Activated naive CD8-positive, alpha-beta T cell treated with anti-CD3 and anti-CD28 coated beads for 36 hours (primary cell): ENCODE results near the gene GNPTAB. TPM values are rescaled to one million over a fixed set of nuclear protein-coding genes. Genes with fewer than 3 reads are reported as not detected.

ENCODE experiments used
- DNase-seq: peaks from one replicate; pipeline ENCODE4 v3.0.0; 2021
- H3K27ac Mint-ChIP-seq: one replicate; pipeline ENCODE4 v1.8.0; 2022; ENCODE audit warnings: mild to moderate bottlenecking, moderate library complexity, mixed read lengths
- H3K27me3 Mint-ChIP-seq: one replicate; pipeline ENCODE4 v1.8.0; 2022; ENCODE audit warnings: mild to moderate bottlenecking, mixed read lengths
- H3K36me3 Mint-ChIP-seq: one replicate; pipeline ENCODE4 v1.8.0; 2021; ENCODE audit warnings: mild to moderate bottlenecking, mixed read lengths
- H3K4me1 Mint-ChIP-seq: one replicate; pipeline ENCODE4 v1.8.0; 2021; ENCODE audit warnings: mixed read lengths
- H3K4me3 Mint-ChIP-seq: one replicate; pipeline ENCODE4 v1.8.0; 2022; ENCODE audit warnings: mild to moderate bottlenecking, moderate library complexity, mixed read lengths
- H3K9me3 Mint-ChIP-seq: one replicate; pipeline ENCODE4 v1.8.0; 2022; ENCODE audit warnings: mixed read lengths
- total RNA-seq, 2 experiments: library from RNA; stranded (reverse); gene quantifications; one replicate each; pipeline ENCODE4 v1.2.3, GENCODE V29; 2021

The GNPTAB gene
- total RNA-seq, 2 experiments from 2014 or later, result 44.9 to 47.4 TPM

DNA sequence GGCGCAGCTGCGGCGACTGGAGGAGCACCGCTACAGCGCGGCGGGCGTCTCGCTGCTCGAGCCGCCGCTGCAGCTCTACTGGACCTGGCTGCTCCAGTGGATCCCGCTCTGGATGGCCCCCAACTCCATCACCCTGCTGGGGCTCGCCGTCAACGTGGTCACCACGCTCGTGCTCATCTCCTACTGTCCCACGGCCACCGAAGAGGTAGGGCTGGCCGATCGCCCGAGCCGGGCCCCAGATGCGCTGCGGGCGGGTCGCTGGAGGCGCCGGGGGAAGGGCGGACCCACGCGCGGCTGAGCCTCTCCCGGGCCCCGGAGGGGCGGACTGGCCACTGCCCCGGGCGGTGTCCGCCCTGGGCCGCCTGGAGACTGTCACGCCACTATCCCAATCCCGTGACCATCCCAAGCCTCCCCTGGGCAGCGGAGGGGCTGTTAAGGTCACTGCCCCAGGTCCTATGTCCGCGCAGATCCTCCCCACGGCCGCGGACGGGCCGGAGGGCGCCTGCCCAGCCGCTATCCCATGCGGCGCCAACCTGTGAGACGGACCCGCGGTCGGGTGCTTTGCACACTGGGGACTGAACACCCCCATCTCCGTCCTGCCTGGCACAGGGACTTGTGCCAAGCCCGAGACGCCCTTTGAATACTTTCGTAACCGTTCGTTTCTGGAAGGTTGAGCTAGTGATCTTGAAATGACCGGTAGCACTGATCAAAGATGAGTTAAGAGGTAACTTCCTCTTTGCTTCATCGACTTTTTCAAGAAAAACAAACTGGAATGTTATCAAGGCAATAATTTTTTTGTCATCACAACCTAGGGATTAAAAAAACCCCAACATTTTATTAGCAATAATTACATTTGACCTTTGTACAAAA lies 132.6 kb downstream of the GNPTAB start:
- peak overlapping the region; percentile 83 for H3K4me3 Mint-ChIP-seq
- peak; percentile 32 for DNase-seq
- H3K9me3 Mint-ChIP-seq, result no peaks in the 10 kb centered on the region
- H3K27me3 Mint-ChIP-seq, result no peaks in the 10 kb centered on the region
- peak overlapping the region; percentile 72 for H3K27ac Mint-ChIP-seq
- H3K36me3 Mint-ChIP-seq, result peaks cover 2% of the 10 kb centered on the region
- H3K4me1 Mint-ChIP-seq, result peaks cover 44% of the 10 kb centered on the region

DNA sequence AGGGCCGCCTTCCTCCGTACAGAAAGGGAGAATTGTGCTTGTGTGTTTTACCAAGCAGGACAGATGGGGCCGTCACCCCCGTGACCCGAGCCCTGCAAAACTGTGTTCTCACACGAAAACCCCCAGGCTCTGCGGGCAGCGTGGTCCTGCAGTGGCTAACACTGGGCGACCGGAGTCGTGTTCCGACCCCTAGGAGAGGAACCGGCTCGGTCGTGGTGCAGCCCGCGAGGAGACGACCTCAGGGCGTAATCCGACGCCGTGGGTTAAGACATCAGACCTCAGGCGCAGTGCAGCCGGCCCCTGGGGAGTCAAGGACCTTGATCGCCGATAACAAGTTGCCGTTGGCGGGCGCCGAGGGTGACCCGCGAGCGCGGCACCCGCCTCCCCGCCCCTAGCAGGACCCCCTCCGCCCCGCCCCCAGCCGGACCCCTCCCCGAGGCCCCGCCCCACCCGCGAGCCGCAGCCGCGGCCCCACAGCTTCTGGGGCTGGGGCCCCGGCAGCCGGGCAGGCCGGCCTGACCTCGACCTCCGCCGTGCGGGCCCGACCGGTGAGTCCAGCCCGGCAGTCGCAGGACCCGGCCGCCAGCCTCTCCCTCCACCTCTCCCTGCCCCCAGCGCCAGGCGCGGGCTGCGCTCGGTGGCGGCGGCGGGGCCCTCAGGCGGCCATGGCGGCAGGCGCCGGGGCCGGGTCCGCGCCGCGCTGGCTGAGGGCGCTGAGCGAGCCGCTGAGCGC lies 133.4 kb downstream of the GNPTAB start, which contains the start of gene CHPT1:
CHPT1 (plus strand) TSS at position 444 of the 733 bp plus-strand sequence; CDS start at position 666, 222 bp downstream.
- no peaks in the 10 kb centered on the region for H3K9me3 Mint-ChIP-seq
- peak within 1 kb of the TSS; percentile 89 for H3K4me3 Mint-ChIP-seq
- peak; percentile 70 for DNase-seq

GRCh38 chr12:101696251-101697196 lies 134.2 kb downstream of the GNPTAB start:
- Mint-ChIP-seq H3K4me1 (peaks cover 39% of the 10 kb centered on the region), H3K27me3 (no peaks in the 10 kb centered on the region), H3K36me3 (peaks cover 2% of the 10 kb centered on the region), H3K9me3 (no peaks in the 10 kb centered on the region), H3K4me3 (peak overlapping the region; percentile 89), H3K27ac (peak overlapping the region; percentile 85)
- DNase-seq, result peak; percentile 2

More for the DNA sequence above, 133.4 kb downstream of the GNPTAB start, which contains the start of gene CHPT1:
- Mint-ChIP-seq H3K27ac (peak within 1 kb of the TSS; percentile 85), H3K36me3 (peaks cover 2% of the 10 kb centered on the region), H3K27me3 (no peaks in the 10 kb centered on the region), H3K4me1 (peaks cover 39% of the 10 kb centered on the region)

DNA sequence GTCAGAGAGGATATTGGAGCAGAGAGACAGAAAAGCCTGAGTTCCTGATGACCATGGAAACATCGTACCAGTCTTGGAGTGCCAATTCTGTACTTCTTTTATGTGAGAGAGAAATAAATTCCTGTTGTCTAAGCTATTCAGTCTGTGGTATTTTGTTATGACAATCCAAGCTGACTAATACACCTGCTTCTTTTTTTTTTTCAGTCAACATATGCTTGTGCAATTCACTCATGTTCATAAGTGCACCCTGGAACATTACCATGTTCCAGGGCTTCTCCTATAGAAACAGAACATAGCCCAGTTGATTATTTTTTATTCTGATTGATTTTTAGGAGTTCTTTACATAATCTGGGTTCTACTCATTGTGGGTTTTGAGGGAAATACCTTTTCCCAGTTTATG lies 135.1 kb downstream of the GNPTAB start:
- H3K4me3 Mint-ChIP-seq, result no peak overlapping the region
- H3K9me3 Mint-ChIP-seq, result no peaks in the 10 kb centered on the region

More for the DNA sequence above, 135.1 kb downstream of the GNPTAB start:
- Mint-ChIP-seq H3K27ac (no peak overlapping the region), H3K36me3 (peaks cover 2% of the 10 kb centered on the region), H3K27me3 (no peaks in the 10 kb centered on the region), H3K4me1 (peaks cover 33% of the 10 kb centered on the region)
- DNase-seq, result no peak

Other genes starting within 250 kb of the GNPTAB start
- not detected for gene MYBPC1, start 236.0 kb downstream of the GNPTAB start, total RNA-seq
- gene CHPT1, start 133.3 kb downstream of the GNPTAB start, total RNA-seq, result 10 to 100 TPM; 21.5 to 22.8 TPM
- gene SYCP3, start 91.5 kb downstream of the GNPTAB start, total RNA-seq, result under 1 TPM; 0.21 to 0.22 TPM
- gene DRAM1, start 46.6 kb upstream of the GNPTAB start, total RNA-seq, result 1 to 10 TPM; 5.2 to 6.7 TPM
- 10 to 100 TPM; 35.0 to 37.9 TPM for gene WASHC3, start 231.0 kb upstream of the GNPTAB start, total RNA-seq